ENCODE data around the gene LENEP. TPM values are rescaled to one million over a fixed set of nuclear protein-coding genes. Genes with fewer than 3 reads are reported as not detected.

LENEP gene
- total RNA-seq, 2 experiments from 2014 or later = not detected

GRCh38 chr1:155042789-155043188, 49.4 kb downstream of the LENEP start:
- ChIA-PET CTCF (interaction anchor here (2.4 to 3.5 kb wide), 2 partner anchors 19 to 26 kb away, joined by 8 to 15 read pairs; no protein-coding TSS in a partner anchor), POLR2A (no interaction called here)
- no peak overlapping the region for H3K27ac Mint-ChIP-seq

GRCh38 chr1:155043301-155043702, 49.9 kb downstream of the LENEP start:
- H3K4me3 Mint-ChIP-seq = no peak overlapping the region
- no peak overlapping the region for H3K4me3 ChIP-seq (ENCODE audit: low read length)
- peaks cover 4% of the 10 kb centered on the region for H3K4me1 ChIP-seq (ENCODE audit: insufficient read depth, low read length)
- no peak overlapping the region for H3K27ac ChIP-seq (ENCODE audit: low read depth in 1 of 2, low read length in 2 of 2)
- H3K36me3 ChIP-seq (ENCODE audit: insufficient read depth, low read length) = no peaks in the 10 kb centered on the region
- ChIA-PET CTCF (interaction anchor here (1.5 to 3.5 kb wide), 4 partner anchors 18 to 42 kb away, joined by 3 to 38 read pairs (median 13); partner anchors contain the start of gene EFNA4), POLR2A (interaction anchor here (0.6 to 1.2 kb wide), 2 partner anchors 88 to 544 kb away, joined by 3 read pairs; no protein-coding TSS in a partner anchor)
- intact Hi-C loops (cut with DNase I, micrococcal nuclease) = no loop called here
- H3K36me3 Mint-ChIP-seq (ENCODE audit: low read depth) = no peaks in the 10 kb centered on the region
- no peak for ATAC-seq (ENCODE audit: poor library complexity)
- no peak for TF ChIP-seq CTCF (IDR thresholded peaks at IDR 0.05)
- no peak for DNase-seq
- no peaks in the 10 kb centered on the region for H3K9me3 Mint-ChIP-seq
- no peaks in the 10 kb centered on the region for H3K9me3 ChIP-seq (ENCODE audit: control insufficient read depth in 1 of 2, insufficient read depth in 1 of 2, low read length in 2 of 2)
- H3K4me1 Mint-ChIP-seq (ENCODE audit: low read depth) = peaks cover 9% of the 10 kb centered on the region
- no peak overlapping the region for H3K27ac Mint-ChIP-seq
- H3K27me3 Mint-ChIP-seq = no peaks in the 10 kb centered on the region
- H3K27me3 ChIP-seq (ENCODE audit: control insufficient read depth in 1 of 2, insufficient read depth in 2 of 2, low read length in 2 of 2) = no peaks in the 10 kb centered on the region

More at GRCh38 chr1:155042789-155043188, 49.4 kb downstream of the LENEP start:
- no peak for TF ChIP-seq CTCF (IDR thresholded peaks at IDR 0.05)
- intact Hi-C loops (cut with DNase I, micrococcal nuclease) = no loop called here
- H3K27me3 Mint-ChIP-seq = no peaks in the 10 kb centered on the region
- Histone ChIP-seq H3K36me3 (ENCODE audit: insufficient read depth, low read length) (no peaks in the 10 kb centered on the region), H3K27me3 (ENCODE audit: control insufficient read depth in 1 of 2, insufficient read depth in 2 of 2, low read length in 2 of 2) (no peaks in the 10 kb centered on the region), H3K4me1 (ENCODE audit: insufficient read depth, low read length) (peaks cover 4% of the 10 kb centered on the region), H3K27ac (ENCODE audit: low read depth in 1 of 2, low read length in 2 of 2) (no peak overlapping the region), H3K9me3 (ENCODE audit: control insufficient read depth in 1 of 2, insufficient read depth in 1 of 2, low read length in 2 of 2) (no peaks in the 10 kb centered on the region), H3K4me3 (ENCODE audit: low read length) (no peak overlapping the region)
- ATAC-seq (ENCODE audit: poor library complexity) (no peak), DNase-seq (no peak)
- no peak overlapping the region for H3K4me3 Mint-ChIP-seq
- H3K36me3 Mint-ChIP-seq (ENCODE audit: low read depth) = no peaks in the 10 kb centered on the region
- H3K9me3 Mint-ChIP-seq = no peaks in the 10 kb centered on the region
- peaks cover 9% of the 10 kb centered on the region for H3K4me1 Mint-ChIP-seq (ENCODE audit: low read depth)

GRCh38 chr1:155043793-155044192, 50.4 kb downstream of the LENEP start:
- intact Hi-C loops (cut with DNase I, micrococcal nuclease) = no loop called here
- DNase-seq = no peak
- Mint-ChIP-seq H3K27ac (no peak overlapping the region), H3K9me3 (no peaks in the 10 kb centered on the region), H3K4me1 (ENCODE audit: low read depth) (peaks cover 9% of the 10 kb centered on the region), H3K27me3 (no peaks in the 10 kb centered on the region), H3K4me3 (no peak overlapping the region), H3K36me3 (ENCODE audit: low read depth) (no peaks in the 10 kb centered on the region)
- TF ChIP-seq CTCF (IDR thresholded peaks at IDR 0.05) = no peak
- Histone ChIP-seq H3K4me1 (ENCODE audit: insufficient read depth, low read length) (peaks cover 4% of the 10 kb centered on the region), H3K27me3 (ENCODE audit: control insufficient read depth in 1 of 2, insufficient read depth in 2 of 2, low read length in 2 of 2) (no peaks in the 10 kb centered on the region), H3K36me3 (ENCODE audit: insufficient read depth, low read length) (no peaks in the 10 kb centered on the region), H3K27ac (ENCODE audit: low read depth in 1 of 2, low read length in 2 of 2) (no peak overlapping the region), H3K4me3 (ENCODE audit: low read length) (no peak overlapping the region), H3K9me3 (ENCODE audit: control insufficient read depth in 1 of 2, insufficient read depth in 1 of 2, low read length in 2 of 2) (no peaks in the 10 kb centered on the region)
- CTCF ChIA-PET = interaction anchor here (0.7 to 3.5 kb wide), 7 partner anchors 17 to 124 kb away, joined by 3 to 38 read pairs (median 7); partner anchors contain the start of genes EFNA4 and FLAD1
- ATAC-seq (ENCODE audit: poor library complexity) = no peak
- POLR2A ChIA-PET = interaction anchor here (0.6 to 1.2 kb wide), 3 partner anchors 21 to 545 kb away, joined by 3 read pairs; no protein-coding TSS in a partner anchor

Small RNAs within 50 kb of the gene (microRNA-seq; reads per million reads assigned to microRNA genes)
- gene MIR4258 (ENCODE audit: borderline microRNAs expressed, borderline replicate concordance) = not detected

Other genes starting within 250 kb of the LENEP start
- gene KCNN3, start 123.3 kb upstream of the LENEP start, total RNA-seq = not detected
- 1 to 10 TPM; 6.6 to 7.4 TPM for gene PMVK, start 56.9 kb upstream of the LENEP start, total RNA-seq
- gene PBXIP1, start 37.5 kb upstream of the LENEP start, total RNA-seq = 100 to 1,000 TPM; 434 to 440 TPM
- 10 to 100 TPM; 30.3 to 32.8 TPM for gene PYGO2, start 31.8 kb upstream of the LENEP start, total RNA-seq
- 10 to 100 TPM; 59.9 to 60.0 TPM for gene SHC1, start 22.8 kb upstream of the LENEP start, total RNA-seq
- gene CKS1B, start 18.9 kb upstream of the LENEP start, total RNA-seq = 1 to 10 TPM; 1.4 to 3.9 TPM
- gene FLAD1, start 10.2 kb upstream of the LENEP start, total RNA-seq = 10 to 100 TPM; 16.7 to 19.4 TPM
- 10 to 100 TPM; 22.8 to 25.1 TPM for gene ZBTB7B, start 9.2 kb downstream of the LENEP start, total RNA-seq
- 1 to 10 TPM; 1.4 to 2.2 TPM for gene DCST2, start 40.2 kb downstream of the LENEP start, total RNA-seq
- gene DCST1, start 40.2 kb downstream of the LENEP start, total RNA-seq = under 1 TPM; 0.33 to 0.39 TPM
- gene ADAM15, start 57.7 kb downstream of the LENEP start, total RNA-seq = 10 to 100 TPM; 17.2 to 20.1 TPM
- 1 to 10 TPM; 2.4 to 3.3 TPM for gene EFNA4, start 70.2 kb downstream of the LENEP start, total RNA-seq
- under 1 TPM; 0.22 to 0.47 TPM for gene EFNA3, start 85.3 kb downstream of the LENEP start, total RNA-seq
- gene EFNA1, start 134.3 kb downstream of the LENEP start, total RNA-seq = 1 to 10 TPM; 4.2 to 5.9 TPM
- 10 to 100 TPM; 10.2 to 12.5 TPM for gene SLC50A1, start 142.3 kb downstream of the LENEP start, total RNA-seq
- 10 to 100 TPM; 17.6 to 20.5 TPM for gene DPM3, start 146.9 kb downstream of the LENEP start, total RNA-seq
- 10 to 100 TPM; 77.8 TPM for gene KRTCAP2, start 179.7 kb downstream of the LENEP start, total RNA-seq
- gene TRIM46, start 180.3 kb downstream of the LENEP start, total RNA-seq = 1 to 10 TPM; 2.9 to 3.0 TPM
- 10 to 100 TPM; 25.5 to 26.1 TPM for gene THBS3, start 214.3 kb downstream of the LENEP start, total RNA-seq
- 10 to 100 TPM; 19.9 to 20.7 TPM for gene MTX1, start 215.1 kb downstream of the LENEP start, total RNA-seq

All from CD4-positive, alpha-beta T cell (primary cell).